HG03045 (cell line): Measurements from ENCODE around the gene RMND5B.
"Not testable (repeated sequence)": the region's sequence is repeated elsewhere in the genome, so short reads cannot be mapped to it uniquely, and the experiment has no call there.

ENCODE experiments used
- ATAC-seq: cut with Tn5 transposase; IDR thresholded peaks from one replicate; pipeline ENCODE4 v1.9.1; 2021; ENCODE audit warnings: mild to moderate bottlenecking, moderate library complexity; ENCODE audit not compliant: unreplicated experiment

RMND5B gene

GRCh38 chr5:178163772-178164735, 33.2 kb downstream of the RMND5B start:
- peak; percentile 92 for ATAC-seq

DNA sequence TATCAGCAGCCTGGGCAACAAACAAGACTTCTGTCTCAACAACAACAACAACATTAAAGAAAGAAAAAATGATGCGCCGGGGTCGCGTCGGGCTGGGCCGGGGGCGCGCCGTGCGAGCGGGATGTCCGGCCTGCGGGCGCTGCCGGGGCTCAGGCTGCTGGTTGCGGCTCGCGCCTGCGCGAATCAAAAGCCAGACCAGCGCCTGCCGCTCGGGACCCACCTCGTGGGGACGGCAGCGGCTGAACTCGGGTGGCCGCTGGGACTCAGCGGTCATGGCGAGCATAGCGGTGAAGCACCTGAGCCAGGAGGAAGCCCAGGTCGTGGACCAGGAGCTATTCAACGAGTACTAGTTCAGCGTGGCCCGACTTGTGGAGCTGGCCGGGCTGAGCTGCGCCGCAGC, 34.8 kb downstream of the RMND5B start:
- ATAC-seq = no peak

DNA sequence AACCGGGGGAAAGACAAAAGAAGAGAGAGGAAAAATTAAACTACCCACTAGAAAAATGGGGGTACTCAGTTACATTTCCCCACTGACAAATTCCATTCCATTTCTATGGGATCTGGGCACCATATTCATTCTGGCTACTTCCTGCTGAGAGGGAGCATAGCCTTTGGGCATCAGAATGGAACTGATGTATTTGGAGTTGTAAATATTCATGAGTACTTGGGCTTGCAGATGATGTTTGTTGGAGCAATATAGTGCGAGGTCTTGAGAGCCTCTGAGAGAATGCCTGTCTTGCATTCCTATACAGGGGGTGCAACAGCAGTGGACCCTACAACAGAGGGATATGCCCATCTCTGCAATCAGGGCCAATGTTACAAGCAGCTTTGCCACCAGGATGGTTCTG, 39.6 kb downstream of the RMND5B start:
- no peak for ATAC-seq

GRCh38 chr5:178174456-178174855, 43.6 kb downstream of the RMND5B start:
- ATAC-seq = no peak

DNA sequence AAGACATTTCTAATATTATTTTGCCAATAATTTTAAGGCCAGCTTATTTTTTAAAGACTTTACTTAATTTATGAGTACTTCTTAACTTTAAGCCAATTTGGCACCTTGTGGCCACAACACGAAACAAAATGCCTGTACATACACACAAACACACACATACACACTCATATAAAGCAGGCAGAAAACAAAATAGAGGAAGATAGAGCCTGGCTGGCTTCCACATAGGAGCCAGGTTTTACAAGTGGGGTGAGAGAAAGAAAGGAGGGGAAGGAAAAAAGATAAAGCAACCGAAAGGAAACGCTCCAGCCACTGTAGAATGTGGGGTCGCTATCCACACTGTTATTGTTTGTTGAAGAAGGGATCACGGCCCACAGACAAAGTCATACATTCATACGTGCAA, 46.0 kb downstream of the RMND5B start:
- ATAC-seq = no peak

GRCh38 chr5:178177569-178177968, 46.8 kb downstream of the RMND5B start:
- no peak for ATAC-seq

DNA sequence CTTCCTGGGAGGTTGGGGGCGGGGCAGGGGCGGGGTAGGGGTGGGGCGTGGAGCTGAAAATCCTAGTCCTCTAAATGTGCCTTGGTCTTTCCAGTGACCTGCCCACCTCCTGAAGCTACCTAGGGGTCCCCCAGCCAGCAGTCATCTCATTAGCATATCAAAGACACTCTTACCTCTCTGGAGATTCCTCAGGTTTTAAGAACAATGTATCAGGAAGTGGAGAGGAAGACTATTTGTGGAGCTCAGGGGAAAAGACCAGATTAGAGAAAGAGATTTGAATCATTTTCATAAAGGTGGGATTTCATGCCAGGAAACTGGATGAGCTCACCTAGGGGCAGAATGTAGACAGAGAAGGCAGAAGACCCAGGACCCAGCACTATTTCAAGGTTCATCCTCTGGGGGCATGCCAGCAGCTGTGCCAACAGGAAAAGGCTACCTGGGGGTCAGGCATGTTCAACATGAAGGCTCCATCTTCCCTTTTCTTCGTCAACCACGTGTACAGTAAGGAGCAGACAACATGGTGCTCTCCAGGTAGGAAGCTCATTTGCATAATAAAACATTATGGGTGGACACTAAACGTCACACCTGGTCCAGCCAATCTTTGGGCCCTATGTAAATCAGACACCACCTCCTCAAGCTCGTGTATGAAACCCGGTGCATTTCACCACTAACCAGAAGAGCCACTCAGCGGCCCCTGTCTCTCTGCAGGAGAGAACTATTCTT, 49.5 kb downstream of the RMND5B start:
- no peak for ATAC-seq

- no peak for ATAC-seq
Measured at GRCh38 chr5:178182158-178182876, 51.5 kb downstream of the RMND5B start.

DNA sequence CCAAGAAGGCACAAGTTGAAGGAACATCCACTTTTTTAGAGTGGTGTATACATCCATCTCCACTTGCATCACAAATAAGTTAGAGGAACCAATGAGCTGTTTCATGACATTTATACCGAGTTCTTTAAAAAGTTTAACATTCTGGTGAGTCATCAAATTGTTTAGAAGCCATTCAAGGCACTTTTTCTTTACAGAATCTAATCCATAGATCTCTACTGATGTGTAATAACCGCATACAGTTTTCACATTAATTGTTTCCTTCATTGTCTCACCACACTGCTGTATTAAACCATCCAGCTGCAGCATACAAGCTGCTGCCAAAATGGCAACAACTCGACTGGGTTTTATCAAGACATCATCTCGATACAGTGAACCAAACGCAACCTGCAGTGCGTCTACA, 55.6 kb downstream of the RMND5B start:
- no peak for ATAC-seq

DNA sequence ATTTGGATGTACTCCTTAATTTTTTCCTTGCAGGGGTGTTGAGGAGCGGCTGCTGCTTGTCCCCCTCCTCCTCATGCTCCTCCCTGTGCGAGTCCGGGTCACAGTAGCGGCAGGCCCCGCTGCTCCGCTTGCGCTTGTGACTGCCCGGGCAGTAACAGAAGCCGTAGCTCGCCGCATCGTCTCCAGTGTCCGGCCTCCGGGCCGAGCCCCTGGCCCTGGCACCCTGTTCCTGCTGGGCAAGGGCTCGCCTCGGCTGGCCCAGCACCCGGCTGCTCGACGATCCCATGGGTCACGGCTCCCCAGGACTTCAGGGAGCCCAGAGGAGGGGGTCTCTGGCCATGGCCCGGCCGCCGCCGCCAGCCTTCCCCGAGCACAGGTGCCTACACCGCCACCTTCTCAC, 56.2 kb downstream of the RMND5B start, which contains the start of gene GMCL2:
TSS of gene GMCL2 (minus strand) at position 358 of the 400 bp plus-strand sequence. CDS start at position 286, 72 bp downstream.
- ATAC-seq = no peak

- no peak for ATAC-seq
Measured at GRCh38 chr5:178189433-178189832, 58.6 kb downstream of the RMND5B start.

DNA sequence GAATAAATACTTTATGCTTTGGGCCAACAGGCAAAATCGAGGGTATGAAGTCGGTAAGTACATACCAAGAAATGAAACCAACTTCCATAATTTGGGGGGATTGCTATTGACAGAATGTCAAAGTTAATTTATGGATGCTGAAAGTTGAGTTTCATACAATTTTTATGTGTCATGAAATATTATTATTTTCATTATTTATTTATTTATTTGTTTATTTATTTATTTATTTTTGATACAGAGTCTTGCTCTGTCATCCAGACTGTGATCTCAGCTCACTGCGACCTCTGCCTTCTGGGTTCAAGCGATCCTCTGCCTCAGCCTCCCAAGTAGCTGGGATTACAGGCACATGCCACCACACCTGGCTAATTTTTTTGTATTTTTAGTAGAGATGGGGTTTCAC, 60.8 kb downstream of the RMND5B start:
- ATAC-seq = no peak

DNA sequence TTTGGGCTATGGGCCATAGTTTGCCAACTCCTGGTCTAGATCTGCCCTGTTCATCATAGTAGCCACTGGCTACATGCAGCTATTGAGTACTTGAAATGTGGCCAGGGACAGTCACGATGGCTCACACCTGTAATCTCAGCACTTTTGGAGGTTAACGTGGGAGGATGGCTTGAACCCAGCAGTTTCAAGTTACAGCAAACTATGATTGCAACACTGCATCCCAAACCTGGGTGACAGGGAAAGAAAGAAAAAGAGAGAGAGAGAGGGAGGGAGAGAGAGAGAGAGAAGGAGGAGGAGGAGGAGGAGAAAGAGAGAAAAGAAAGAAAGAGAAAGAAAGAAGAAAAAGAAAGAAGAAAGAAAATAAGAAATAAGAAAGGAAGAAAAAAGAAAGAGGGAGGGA, 61.4 kb downstream of the RMND5B start:
- ATAC-seq = no peak

DNA sequence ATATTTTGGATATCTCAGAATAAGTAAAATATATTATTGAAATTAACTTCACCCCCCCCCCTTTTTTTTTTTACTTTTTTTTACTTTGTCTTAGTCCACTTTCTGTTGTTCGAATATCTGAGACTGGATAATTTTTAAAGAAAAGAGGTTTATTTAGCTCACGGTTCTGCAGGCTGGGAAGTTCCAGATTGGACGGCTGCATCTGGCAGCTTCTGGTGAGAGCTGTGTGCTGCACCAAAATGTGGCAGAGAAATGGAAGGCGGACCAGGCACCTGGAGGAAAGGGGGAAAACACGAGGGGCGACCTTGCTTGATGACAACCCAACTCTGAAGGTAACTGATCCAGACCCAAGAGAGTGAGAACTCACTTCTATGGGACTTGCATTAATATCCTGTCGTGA, 62.0 kb downstream of the RMND5B start:
- no peak for ATAC-seq

DNA sequence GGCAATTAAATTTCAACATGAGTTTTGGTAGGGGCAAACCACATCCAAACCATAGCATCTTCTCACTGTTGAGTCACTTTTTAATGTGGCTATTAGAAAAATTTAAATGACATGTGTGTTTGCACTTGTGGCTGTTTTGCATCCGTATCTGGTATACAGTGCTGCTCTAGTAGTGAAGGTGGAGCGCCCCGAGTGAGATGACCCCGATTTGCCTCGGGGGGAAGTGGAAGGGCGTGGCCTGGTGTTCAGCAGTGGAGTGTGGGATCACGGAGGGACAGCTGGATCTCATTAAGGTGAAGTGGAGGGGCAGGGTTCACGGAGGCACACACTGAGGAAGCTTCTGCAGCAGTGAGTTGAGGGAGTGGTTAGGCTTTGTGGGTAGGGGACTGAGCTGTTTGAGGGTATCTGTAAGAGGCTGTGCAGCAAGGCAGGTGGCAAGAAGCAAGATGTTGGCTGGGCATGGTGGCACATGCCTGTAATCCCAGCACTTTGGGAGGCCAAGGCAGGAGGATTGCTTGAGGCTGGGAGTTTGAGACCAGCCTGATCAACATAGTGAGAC, 62.5 kb downstream of the RMND5B start:
- no peak for ATAC-seq

DNA sequence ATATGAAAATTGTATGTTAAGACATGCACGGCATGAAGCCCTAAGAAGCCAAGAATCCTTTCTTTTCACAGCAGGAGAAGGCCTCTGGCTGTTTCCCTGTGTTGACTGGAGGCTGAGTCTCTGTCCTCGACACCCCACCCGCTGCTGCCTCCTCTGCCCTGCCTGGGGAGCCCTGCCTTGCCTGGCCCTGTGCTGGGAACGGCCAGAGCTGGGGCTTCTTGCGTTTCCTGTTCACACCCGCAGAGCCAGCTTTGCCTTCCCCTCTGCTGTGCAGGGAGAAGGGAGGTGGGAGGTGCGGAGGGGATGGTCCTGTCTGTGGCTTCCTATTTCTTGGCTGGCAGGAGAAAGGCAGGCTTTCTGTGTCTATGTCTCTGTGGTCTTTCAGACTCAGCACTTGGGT, 63.2 kb downstream of the RMND5B start:
- no peak for ATAC-seq

DNA sequence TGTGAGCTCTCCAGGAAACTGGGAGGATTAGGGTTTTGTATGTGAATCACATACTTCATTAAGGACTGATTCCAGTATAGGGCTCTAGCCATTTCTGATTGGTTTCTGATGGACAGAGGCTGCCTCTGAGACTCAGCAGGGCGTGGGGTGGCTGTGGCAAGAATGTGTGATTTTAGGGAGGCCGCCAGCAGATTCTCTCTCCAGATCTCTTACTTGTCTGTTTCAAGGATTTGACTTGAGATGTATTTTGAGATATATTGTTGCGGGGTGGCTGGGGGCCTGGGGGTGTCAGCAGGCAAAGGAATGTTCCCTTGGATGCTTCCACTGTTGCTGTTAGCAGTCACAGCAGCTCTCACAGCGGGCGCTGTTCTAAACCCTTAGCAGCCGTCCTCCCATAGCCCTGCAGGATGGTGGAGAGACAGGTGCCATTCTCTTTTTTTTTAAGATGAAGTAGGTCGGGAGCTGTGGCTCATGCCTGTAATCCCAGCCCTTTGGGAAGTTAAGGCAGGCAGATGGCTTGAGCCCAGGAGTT, 65.5 kb downstream of the RMND5B start:
- no peak for ATAC-seq

- ATAC-seq = no peak
Measured at GRCh38 chr5:178196986-178197385, 66.2 kb downstream of the RMND5B start.

DNA sequence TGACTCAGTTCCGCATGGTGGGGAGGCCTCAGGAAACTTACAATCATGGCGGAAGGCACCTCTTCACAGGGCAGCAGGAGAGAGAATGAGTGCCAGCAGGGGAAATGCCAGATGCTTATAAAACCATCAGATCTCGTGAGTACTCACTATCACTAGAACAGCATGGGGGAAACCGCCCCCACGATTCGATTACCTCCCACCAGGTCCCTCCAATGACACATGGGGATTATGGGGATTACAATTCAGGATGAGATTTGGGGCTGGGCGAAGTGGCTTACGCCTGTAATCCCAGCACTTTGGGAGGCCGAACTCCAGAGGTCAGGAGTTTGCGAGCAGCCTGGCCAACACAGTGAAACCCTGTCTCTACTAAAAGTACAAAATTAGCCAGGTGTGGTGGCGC, 67.3 kb downstream of the RMND5B start:
- not testable (repeated sequence) for ATAC-seq

DNA sequence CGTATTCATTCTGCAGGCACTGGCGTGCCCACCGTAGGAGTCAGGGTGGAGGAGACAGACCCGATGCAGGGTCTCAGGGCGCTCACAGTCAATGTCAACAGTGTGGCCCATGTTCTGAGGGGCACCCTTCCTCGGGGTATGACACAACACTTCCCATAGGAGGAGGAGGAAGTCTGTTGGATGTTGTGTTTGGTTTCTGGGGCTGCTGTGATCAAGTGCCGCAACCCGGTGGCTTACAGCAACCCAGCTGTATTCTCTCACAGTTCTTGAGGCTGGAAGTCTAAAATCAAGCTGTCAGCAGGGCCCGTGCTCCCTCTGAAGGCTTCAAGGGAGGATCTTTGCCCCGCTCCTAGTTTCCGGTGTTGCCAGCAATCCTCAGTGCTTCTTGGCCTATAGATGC, 67.9 kb downstream of the RMND5B start:
- no peak for ATAC-seq
